A673 (cell line): ENCODE data around the gene OR52N2. TPM values are rescaled to one million over a fixed set of nuclear protein-coding genes. Genes with fewer than 3 reads are reported as not detected.

ENCODE experiments used
- Bru-seq: library from RNA; stranded (reverse); fragments of 400-500 nt; gene quantifications from one replicate; lab custom pipeline; 2021; lab: Mats Ljungman, UMichigan
- BruChase-seq, 2 experiments: library from RNA; stranded (reverse); fragments of 400-500 nt; gene quantifications; one replicate each; lab custom pipeline; 2021; lab: Mats Ljungman, UMichigan
- BruUV-seq: library from RNA; stranded (reverse); fragments of 400-500 nt; replicated peaks from 2 replicates; lab custom pipeline; 2021; lab: Mats Ljungman, UMichigan
- CTCF ChIA-PET: fragments of 300-600 bp; sonication (Branson Sonifier 250); formaldehyde crosslinking; loops from one replicate; lab custom pipeline; 2022; ENCODE audit warnings: antibody characterized with exemption; lab: Charles Lee
- POLR2A ChIA-PET: fragments of 300-600 bp; sonication (Branson Sonifier 250); formaldehyde crosslinking; loops from one replicate; lab custom pipeline; 2022; ENCODE audit warnings: antibody characterized with exemption; ENCODE audit not compliant: low non-redundant PET; lab: Charles Lee
- DNase-seq: peaks from one replicate; pipeline ENCODE4 v3.0.0-alpha.2; 2015; ENCODE audit warnings: low spot score
- H3K27ac ChIP-seq: fragments of 200-600 bp; sonication (generic); 2 replicates; pipeline ENCODE4 v1.5.1; 2016; ENCODE audit warnings: mixed run types, low read depth, mild to moderate bottlenecking, mixed read lengths, antibody characterized with exemption, low read length; ENCODE audit not compliant: poor library complexity, severe bottlenecking
- H3K27me3 ChIP-seq: fragments of 200-600 bp; sonication (generic); replicated peaks from 2 replicates; pipeline ENCODE4 v1.6.1; 2017; ENCODE audit warnings: mixed run types, low read depth, mild to moderate bottlenecking, mixed read lengths, antibody characterized with exemption, low read length; ENCODE audit not compliant: insufficient read depth, poor library complexity
- H3K36me3 ChIP-seq: fragments of 200-600 bp; sonication (generic); 2 replicates; pipeline ENCODE4 v1.6.1; 2016; ENCODE audit warnings: mixed run types, mild to moderate bottlenecking, mixed read lengths, antibody characterized with exemption, low read length; ENCODE audit not compliant: insufficient read depth, poor library complexity, severe bottlenecking
- H3K4me1 ChIP-seq: fragments of 200-600 bp; sonication (generic); 2 replicates; pipeline ENCODE4 v1.6.1; 2017; ENCODE audit warnings: mixed run types, mild to moderate bottlenecking, mixed read lengths, antibody characterized with exemption, low read length; ENCODE audit not compliant: insufficient read depth, poor library complexity, severe bottlenecking
- H3K4me3 ChIP-seq: fragments of 200-600 bp; sonication (generic); 2 replicates; pipeline ENCODE4 v1.5.1; 2016; ENCODE audit warnings: low read depth, mixed run types, mild to moderate bottlenecking, mixed read lengths, low read length; ENCODE audit not compliant: poor library complexity, severe bottlenecking
- H3K9me3 ChIP-seq: fragments of 200-600 bp; sonication (generic); 2 replicates; pipeline ENCODE4 v1.6.1; 2016; ENCODE audit warnings: mixed run types, low read depth, mild to moderate bottlenecking, mixed read lengths, antibody characterized with exemption, low read length; ENCODE audit not compliant: poor library complexity, severe bottlenecking
- CTCF ChIP-seq: fragments of 300-800, 200-600 bp; sonication (generic); conservative IDR thresholded peaks from 2 replicates; pipeline ENCODE4 v1.5.1; 2017; ENCODE audit warnings: low read depth, mild to moderate bottlenecking, antibody characterized with exemption, low read length, moderate library complexity, mixed read lengths
- EZH2 ChIP-seq: fragments of 200-600 bp; sonication (generic); IDR thresholded peaks from 2 replicates; pipeline ENCODE4 v1.6.1; 2017; ENCODE audit warnings: borderline replicate concordance, low read depth, mild to moderate bottlenecking, mixed read lengths, antibody characterized with exemption, low read length; ENCODE audit not compliant: poor library complexity, severe bottlenecking
- intact Hi-C: fragments of 100-400 bp; cut with micrococcal nuclease; formaldehyde crosslinking; loops from one replicate; pipeline ENCODE4 v1.10.0; 2022; ENCODE audit not compliant: unreplicated experiment
- long read RNA-seq: library from polyadenylated mRNA; stranded (forward); transcript quantifications from one replicate; pipeline ENCODE4 v2.0.0, GENCODE V29; 2022
- total RNA-seq: library from RNA; stranded (reverse); gene quantifications from 2 replicates; pipeline ENCODE4 v1.2.3, GENCODE V29; 2021

OR52N2 gene
- total RNA-seq (not detected in 2 replicates), Bru-seq, nascent RNA (not detected), BruChase-seq, experiment 1, labeled RNA remaining after a 2-hour chase (not detected), BruChase-seq, experiment 2, labeled RNA remaining after a 6-hour chase (not detected)
- long read RNA-seq: 0 reads

GRCh38 chr11:5808500-5809121, at the start of gene OR52N2:
TSS of gene OR52N2 (plus strand) at chr11:5808924. CDS start at chr11:5820336, 11,412 bp downstream.
- Histone ChIP-seq H3K4me1 (no peaks in the 10 kb centered on the region), H3K27me3 (peaks cover 8% of the 10 kb centered on the region), H3K36me3 (no peaks in the 10 kb centered on the region), H3K4me3 (peak within 1 kb of the TSS; percentile 44), H3K9me3 (no peaks in the 10 kb centered on the region), H3K27ac (no peak within 1 kb of the TSS)
- no TSS peak for BruUV-seq
- intact Hi-C loops: loop anchor here (1.0 to 2.0 kb wide), 2 partner anchors 332 to 1172 kb away; partner anchors contain the start of gene OR51D1
- TF ChIP-seq EZH2: no peak
- peak; percentile 81 for TF ChIP-seq CTCF
- CTCF ChIA-PET: no interaction called here
- POLR2A ChIA-PET: no interaction called here
- peak; percentile 73 for DNase-seq

GRCh38 chr11:5767056-5767455, 41.7 kb upstream of the OR52N2 start:
- ChIA-PET POLR2A (no interaction called here), CTCF (no interaction called here)
- Histone ChIP-seq H3K36me3 (no peaks in the 10 kb centered on the region), H3K9me3 (no peaks in the 10 kb centered on the region), H3K27ac (no peak overlapping the region), H3K4me3 (no peak overlapping the region), H3K4me1 (no peaks in the 10 kb centered on the region), H3K27me3 (no peaks in the 10 kb centered on the region)
- no peak for TF ChIP-seq EZH2
- TF ChIP-seq CTCF: no peak
- intact Hi-C loops: no loop called here
- no TSS peak for BruUV-seq
- no peak for DNase-seq

DNA sequence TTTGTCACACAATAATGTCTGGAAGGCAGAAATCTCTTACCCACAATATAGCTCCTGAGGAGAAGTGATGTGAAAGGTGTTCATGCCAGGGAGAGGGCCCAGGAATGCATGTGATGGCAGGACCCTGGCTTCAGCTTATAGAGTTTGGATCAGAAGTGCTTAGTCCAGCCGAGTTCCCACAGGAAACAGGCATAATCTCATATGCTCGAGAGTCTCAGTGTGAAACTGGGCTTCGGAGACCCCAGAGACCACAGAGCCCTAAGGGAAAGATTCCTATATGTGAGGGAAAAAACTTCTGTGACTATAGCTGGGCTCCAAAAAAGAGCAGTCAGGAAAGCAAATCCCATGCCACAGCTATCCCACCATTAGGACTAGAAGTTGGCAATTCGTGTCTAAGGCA, 25.5 kb upstream of the OR52N2 start, which contains the start of gene OR52N5:
Gene OR52N5 (minus strand): TSS at position 101 of the 400 bp plus-strand sequence. CDS start 4,721 bp downstream, outside the sequence.
- Histone ChIP-seq H3K4me1 (no peaks in the 10 kb centered on the region), H3K27me3 (no peaks in the 10 kb centered on the region), H3K9me3 (no peaks in the 10 kb centered on the region), H3K4me3 (no peak within 1 kb of the TSS), H3K27ac (no peak within 1 kb of the TSS), H3K36me3 (no peaks in the 10 kb centered on the region)
- BruUV-seq: no TSS peak
- intact Hi-C loops: no loop called here
- POLR2A ChIA-PET: no interaction called here
- CTCF ChIA-PET: no interaction called here
- no peak for DNase-seq
- TF ChIP-seq EZH2: no peak
- no peak for TF ChIP-seq CTCF
